Liver (tissue), 9 donors: ENCODE data around the gene FBLIM1. TPM values are rescaled to one million over a fixed set of nuclear protein-coding genes. Genes with fewer than 3 reads are reported as not detected.

Experiments
- DNase-seq: peaks from one replicate; pipeline ENCODE4 v3.0.0-alpha.2; 2017; ENCODE audit warnings: low spot score
- H3K27ac ChIP-seq, 2 donors: one replicate each; pipeline ENCODE4 v1.7.0; 2013; ENCODE audit warnings: inconsistent platforms in 2 of 2, low read length in 2 of 2, control low read depth in 1 of 2, low read depth in 1 of 2, mild to moderate bottlenecking in 1 of 2
- H3K27me3 ChIP-seq, 4 donors: one replicate each; pipeline versions ENCODE4 v1.6.1 to v1.7.0; 2013; ENCODE audit warnings: low read length in 3 of 4, inconsistent platforms in 1 of 4, mild to moderate bottlenecking in 1 of 4, moderate library complexity in 1 of 4; ENCODE audit not compliant: control insufficient read depth in 4 of 4, insufficient read depth in 4 of 4
- H3K36me3 ChIP-seq, 4 donors: one replicate each; pipeline versions ENCODE4 v1.6.1 to v1.7.0; 2013; ENCODE audit warnings: low read length in 3 of 4, mild to moderate bottlenecking in 3 of 4, low read depth in 1 of 4, moderate library complexity in 1 of 4; ENCODE audit not compliant: control insufficient read depth in 4 of 4, insufficient read depth in 3 of 4
- H3K4me1 ChIP-seq, 4 donors: one replicate each; pipeline versions ENCODE4 v1.6.1 to v1.7.0; 2013; ENCODE audit warnings: low read length in 3 of 4, mild to moderate bottlenecking in 3 of 4, moderate library complexity in 1 of 4; ENCODE audit not compliant: control insufficient read depth in 4 of 4, insufficient read depth in 4 of 4
- H3K4me3 ChIP-seq, 3 donors: one replicate each; pipeline versions ENCODE4 v1.6.1 to v1.7.0; 2013; ENCODE audit warnings: low read length in 3 of 3, control low read depth in 1 of 3, low read depth in 1 of 3, mild to moderate bottlenecking in 1 of 3
- H3K9ac ChIP-seq, 2 donors: one replicate each; pipeline ENCODE4 v1.7.0; 2013; ENCODE audit warnings: low read length in 2 of 2, mild to moderate bottlenecking in 2 of 2, moderate library complexity in 2 of 2, control low read depth in 1 of 2, low read depth in 1 of 2
- H3K9me3 ChIP-seq, 4 donors: one replicate each; pipeline versions ENCODE4 v1.6.1 to v1.7.0; 2013; ENCODE audit warnings: low read length in 3 of 4; ENCODE audit not compliant: control insufficient read depth in 4 of 4
- ATF3 ChIP-seq: IDR thresholded peaks from 2 replicates; pipeline ENCODE4 v1.6.1; 2016; ENCODE audit warnings: antibody characterized with exemption
- CTCF ChIP-seq: fragments of 150-350 bp; IDR thresholded peaks from 2 replicates; pipeline ENCODE4 v1.5.1; 2017; ENCODE audit warnings: improper control_type of control experiment, low read depth, low read length; ENCODE audit not compliant: missing input control
- EGR1 ChIP-seq, 2 donors: IDR thresholded peaks; 2 replicates each; pipeline ENCODE4 v1.6.1; 2016 to 2018; ENCODE audit warnings: antibody characterized with exemption in 2 of 2, low read depth in 2 of 2
- FOXA1 ChIP-seq: IDR thresholded peaks from 2 replicates; pipeline ENCODE4 v1.6.1; 2016; ENCODE audit warnings: antibody characterized with exemption
- FOXA2 ChIP-seq: IDR thresholded peaks from 2 replicates; pipeline ENCODE4 v1.6.1; 2016; ENCODE audit warnings: antibody characterized with exemption
- GABPA ChIP-seq, 2 donors: IDR thresholded peaks in 1 of 2; conservative IDR thresholded peaks in 1 of 2; 2 replicates each; pipeline ENCODE4 v1.6.1; 2016; ENCODE audit warnings: antibody characterized with exemption in 2 of 2, mild to moderate bottlenecking in 1 of 2, moderate library complexity in 1 of 2
- HNF4A ChIP-seq, 2 donors: conservative IDR thresholded peaks; 2 replicates each; pipeline ENCODE4 v1.6.1; 2016; ENCODE audit warnings: antibody characterized with exemption in 2 of 2, mild to moderate bottlenecking in 2 of 2
- HNF4G ChIP-seq: IDR thresholded peaks from 2 replicates; pipeline ENCODE4 v1.6.1; 2016; ENCODE audit warnings: antibody characterized with exemption
- JUND ChIP-seq, 2 donors: IDR thresholded peaks; 2 replicates each; pipeline ENCODE4 v1.6.1; 2016; ENCODE audit warnings: antibody characterized with exemption in 2 of 2
- MAX ChIP-seq: IDR thresholded peaks from 2 replicates; pipeline ENCODE4 v1.6.1; 2016; ENCODE audit warnings: antibody characterized with exemption
- NR2F2 ChIP-seq: IDR thresholded peaks from 2 replicates; pipeline ENCODE4 v1.6.1; 2016; ENCODE audit warnings: antibody characterized with exemption
- RAD21 ChIP-seq, 2 donors: IDR thresholded peaks; 2 replicates each; pipeline ENCODE4 v1.6.1; 2016; ENCODE audit warnings: antibody characterized with exemption in 2 of 2, mild to moderate bottlenecking in 2 of 2
- REST ChIP-seq: IDR thresholded peaks from 2 replicates; pipeline ENCODE4 v1.6.1; 2016; ENCODE audit warnings: antibody characterized with exemption, mild to moderate bottlenecking
- RXRA ChIP-seq, 2 donors: IDR thresholded peaks; 2 replicates each; pipeline ENCODE4 v1.6.1; 2017 to 2018; ENCODE audit warnings: antibody characterized with exemption in 2 of 2, mild to moderate bottlenecking in 1 of 2
- SP1 ChIP-seq: IDR thresholded peaks from 2 replicates; pipeline ENCODE4 v1.6.1; 2018; ENCODE audit warnings: antibody characterized with exemption, mild to moderate bottlenecking
- TAF1 ChIP-seq: conservative IDR thresholded peaks from 2 replicates; pipeline ENCODE4 v1.6.1; 2016; ENCODE audit warnings: antibody characterized with exemption, mild to moderate bottlenecking
- YY1 ChIP-seq: IDR thresholded peaks from 2 replicates; pipeline ENCODE4 v1.6.1; 2016; ENCODE audit warnings: antibody characterized with exemption, mild to moderate bottlenecking
- ZBTB33 ChIP-seq: IDR thresholded peaks from 2 replicates; pipeline ENCODE4 v1.6.1; 2016; ENCODE audit warnings: antibody characterized with exemption
- WGBS: extraction: QIAGEN DNeasy Blood & Tissue Kit; methylation state at CpG from one replicate; pipeline ENCODE4 v1.1.7; 2013; 5-methylcytosine and 5-hydroxymethylcytosine counted together
- polyA plus RNA-seq, 2 donors: library from polyadenylated mRNA; stranded (reverse) in 1 of 2; unstranded in 1 of 2; fragments of 200-250 nt in 1 of 2; fragments of >200 nt in 1 of 2; fragmentation: Nextera tagmentation in 1 of 2; extraction: Ambion mirVana in 1 of 2; gene quantifications; one replicate each; pipeline versions ENCODE4 v1.2.1 to v1.2.3, GENCODE V29; 2013 to 2015
- total RNA-seq, 2 donors: library from RNA; depleted of rRNA; stranded (reverse); fragments of >200 nt; gene quantifications; one replicate each; pipeline ENCODE4 v1.2.3, GENCODE V29; 2014
- donor health status: healthy.
- donor health status: healthy.
- donor health status: healthy.
- donor health status: healthy.
- donor health status: healthy.

Gene FBLIM1
- total RNA-seq (1 to 10 TPM; 3.6 to 6.4 TPM), polyA plus RNA-seq (1 to 10 TPM; 3.6 to 3.8 TPM)

- Histone ChIP-seq H3K4me3 (peak within 1 kb of the TSS in 2 of 3 donors; percentile 17 to 65), H3K9ac (no peak within 1 kb of the TSS), H3K27me3 (no peaks in the 10 kb centered on the region), H3K27ac (peak within 1 kb of the TSS in 1 of 2 donors; percentile 12), H3K4me1 (peaks cover 0 to 6% (median 5%) of the 10 kb centered on the region in 4 donors), H3K36me3 (no peaks in the 10 kb centered on the region), H3K9me3 (no peaks in the 10 kb centered on the region)
- WGBS: 9% methylated on average over 58 of the region's 58 CpGs
- TF ChIP-seq RAD21 (IDR thresholded peaks at IDR 0.05) (no peak), SP1 (no peak), JUND (IDR thresholded peaks at IDR 0.05) (no peak), CTCF (no peak), ATF3 (no peak), NR2F2 (no peak), EGR1 (IDR thresholded peaks at IDR 0.05; ENCODE audit: low read depth in 2 of 2) (no peak), RXRA (IDR thresholded peaks at IDR 0.05) (no peak), FOXA1 (no peak), GABPA (IDR thresholded peaks at IDR 0.05 in 1 of 2, conservative IDR thresholded peaks at IDR 0.05 in 1 of 2) (no peak), HNF4G (no peak), HNF4A (conservative IDR thresholded peaks at IDR 0.05) (no peak), FOXA2 (no peak), REST (no peak), YY1 (no peak), ZBTB33 (no peak), TAF1 (no peak), MAX (no peak)
- DNase-seq: no peak
Observed at GRCh38 chr1:15758343-15758931, at the start of gene FBLIM1. Gene FBLIM1, plus strand, starts transcription at chr1:15758795. Its CDS starts 6,189 bp downstream, at chr1:15764984.
